Peyer's patch (tissue), 4 donors: ENCODE measurements around the gene CHKA.

Experiments used
- POLR2A ChIP-seq, 2 donors: fragments of 450-650 bp; IDR thresholded peaks; one replicate each; pipeline ENCODE4 v1.5.1; 2017; ENCODE audit warnings: antibody characterized with exemption in 2 of 2, mild to moderate bottlenecking in 2 of 2, moderate library complexity in 2 of 2
- TF ChIP-seq, protein P1 (sequence below), 6 experiments: fragments of 450-650 bp in 4 of 6; fragments of 200-600 bp in 2 of 6; sonication (generic) in 1 of 6; IDR thresholded peaks; one replicate each; pipeline ENCODE4 v1.5.1; 2017 to 2019; ENCODE audit warnings: antibody characterized with exemption in 6 of 6, mild to moderate bottlenecking in 3 of 6, moderate library complexity in 1 of 6

DNA sequence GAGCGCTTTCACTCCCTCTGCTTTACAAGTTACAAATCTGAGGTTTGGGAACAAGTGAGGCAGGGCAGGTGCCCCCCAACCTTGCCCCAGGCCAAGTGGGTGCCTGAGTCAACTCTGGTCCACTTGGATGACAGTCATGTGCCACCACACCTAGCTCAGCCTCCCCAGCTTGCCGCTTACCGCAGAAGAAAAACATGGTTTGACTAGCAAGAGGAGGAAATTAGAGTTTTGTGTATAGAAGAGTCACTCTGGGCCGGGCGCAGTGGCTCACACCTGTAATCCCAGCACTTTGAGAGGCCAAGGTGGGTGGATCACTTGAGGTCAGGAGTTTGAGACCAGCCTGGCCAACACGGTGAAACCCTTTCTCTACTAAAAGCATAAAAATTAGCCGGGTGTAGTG is 27.7 kb upstream of the CHKA start:
- TF ChIP-seq, protein P1, sequence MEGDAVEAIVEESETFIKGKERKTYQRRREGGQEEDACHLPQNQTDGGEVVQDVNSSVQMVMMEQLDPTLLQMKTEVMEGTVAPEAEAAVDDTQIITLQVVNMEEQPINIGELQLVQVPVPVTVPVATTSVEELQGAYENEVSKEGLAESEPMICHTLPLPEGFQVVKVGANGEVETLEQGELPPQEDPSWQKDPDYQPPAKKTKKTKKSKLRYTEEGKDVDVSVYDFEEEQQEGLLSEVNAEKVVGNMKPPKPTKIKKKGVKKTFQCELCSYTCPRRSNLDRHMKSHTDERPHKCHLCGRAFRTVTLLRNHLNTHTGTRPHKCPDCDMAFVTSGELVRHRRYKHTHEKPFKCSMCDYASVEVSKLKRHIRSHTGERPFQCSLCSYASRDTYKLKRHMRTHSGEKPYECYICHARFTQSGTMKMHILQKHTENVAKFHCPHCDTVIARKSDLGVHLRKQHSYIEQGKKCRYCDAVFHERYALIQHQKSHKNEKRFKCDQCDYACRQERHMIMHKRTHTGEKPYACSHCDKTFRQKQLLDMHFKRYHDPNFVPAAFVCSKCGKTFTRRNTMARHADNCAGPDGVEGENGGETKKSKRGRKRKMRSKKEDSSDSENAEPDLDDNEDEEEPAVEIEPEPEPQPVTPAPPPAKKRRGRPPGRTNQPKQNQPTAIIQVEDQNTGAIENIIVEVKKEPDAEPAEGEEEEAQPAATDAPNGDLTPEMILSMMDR (IDR thresholded peaks at IDR 0.05), result no peak
- no peak for TF ChIP-seq POLR2A (IDR thresholded peaks at IDR 0.05)
